SW480 (cell line): Measurements from ENCODE around the gene NDST4.

Source experiments
- DNase-seq: peaks from one replicate; pipeline ENCODE4 v3.0.0-alpha.2; 2016; ENCODE audit warnings: low spot score

NDST4 gene

GRCh38 chr4:114905017-114905416, 208.4 kb downstream of the NDST4 start:
- no peak for DNase-seq

- DNase-seq: no peak
Measured at GRCh38 chr4:114900934-114901333, 212.5 kb downstream of the NDST4 start.

- DNase-seq: no peak
Measured at GRCh38 chr4:114890773-114891172, 222.6 kb downstream of the NDST4 start.

- DNase-seq: no peak
Measured at GRCh38 chr4:114886761-114887160, 226.7 kb downstream of the NDST4 start.

DNA sequence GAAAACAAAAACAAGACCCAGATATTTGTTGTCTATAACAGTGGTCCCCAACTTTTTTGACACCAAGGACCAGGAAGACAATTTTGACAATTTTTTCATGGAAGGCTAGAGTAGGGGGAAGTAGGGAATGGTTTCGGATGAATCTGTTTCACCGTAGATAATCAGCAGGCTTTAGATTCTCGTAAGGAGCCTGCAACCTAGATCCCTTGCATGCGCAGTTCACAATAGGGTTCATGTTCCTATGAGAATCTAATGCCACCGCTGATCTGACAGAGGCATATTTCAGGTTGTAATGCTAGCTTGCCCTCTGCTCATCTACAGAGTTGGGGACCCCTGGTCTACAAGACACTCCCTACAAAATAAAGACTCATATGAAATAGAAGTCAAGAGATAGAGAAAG, 229.8 kb downstream of the NDST4 start:
- DNase-seq: no peak

DNA sequence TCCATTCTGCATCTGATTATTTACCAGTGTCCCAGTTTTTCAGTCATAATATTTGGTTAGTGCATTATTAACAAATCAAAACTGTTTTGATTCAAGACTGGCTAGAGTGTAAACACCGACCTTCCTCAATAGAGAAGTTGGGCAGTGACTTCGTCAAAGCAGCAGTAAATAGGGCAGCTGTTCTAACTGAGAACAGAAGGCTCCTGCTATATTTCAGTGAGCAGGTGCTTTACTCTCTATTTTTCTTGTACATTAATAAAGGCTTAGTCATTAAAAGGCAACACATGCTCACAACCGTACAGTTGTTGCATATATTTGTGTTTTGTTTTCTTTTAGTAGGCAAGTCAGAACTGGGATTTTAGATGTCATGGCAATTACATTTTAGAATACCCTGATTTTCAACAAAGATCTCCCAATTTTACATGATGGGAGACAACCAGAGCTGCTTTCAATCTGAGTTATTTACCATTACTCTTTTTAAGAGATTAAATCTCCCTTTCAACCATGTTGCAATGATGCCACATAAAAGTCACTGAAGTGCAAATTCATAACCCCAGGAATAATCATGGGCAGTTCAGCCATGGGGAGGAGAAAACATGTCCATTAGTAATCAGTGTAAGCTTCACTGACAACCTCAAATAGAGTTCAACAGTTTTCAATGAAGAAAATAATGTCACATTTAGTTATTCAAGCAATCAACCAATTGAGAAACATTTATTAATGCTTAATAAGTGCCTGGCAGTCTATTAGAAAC, 233.3 kb downstream of the NDST4 start:
- no peak for DNase-seq

GRCh38 chr4:114875630-114876029, 237.8 kb downstream of the NDST4 start:
- no peak for DNase-seq

DNA sequence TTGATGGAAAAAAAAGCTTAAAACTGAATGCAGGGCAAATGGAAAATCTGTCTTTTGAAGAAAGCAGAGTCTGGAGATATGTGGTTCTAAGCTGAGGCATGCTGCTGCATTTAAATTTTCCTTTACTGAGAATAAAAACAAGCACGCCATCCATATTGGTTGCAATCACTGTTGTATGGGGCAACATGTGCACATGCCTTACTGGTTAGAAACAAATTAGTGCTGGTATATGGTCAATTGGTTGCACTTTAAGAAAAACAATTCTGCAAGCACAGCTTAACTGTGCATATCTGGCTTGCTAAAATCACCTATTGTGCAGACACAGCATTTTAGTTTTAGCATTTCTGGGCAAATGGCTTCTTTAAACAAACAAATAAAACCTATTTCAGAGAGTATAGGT, 239.1 kb downstream of the NDST4 start:
- DNase-seq: no peak

DNA sequence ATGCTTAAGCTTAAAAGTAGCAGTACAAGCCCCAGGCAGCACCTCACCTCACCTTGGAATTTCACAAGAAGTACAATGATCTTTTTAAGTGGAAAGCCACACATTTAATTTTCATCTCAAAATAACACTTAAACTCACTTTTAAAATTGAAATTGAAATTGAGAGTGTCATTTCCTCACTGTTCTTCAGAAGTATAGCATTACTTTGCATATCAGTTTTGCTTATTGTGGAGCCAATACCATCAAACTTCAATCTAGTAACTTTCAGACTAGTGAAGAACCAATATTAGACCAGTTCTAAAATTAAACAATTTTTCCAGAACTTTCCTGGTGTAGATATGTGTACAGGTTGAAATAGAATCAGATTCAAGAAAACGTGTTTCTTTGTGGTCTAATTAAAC, 242.4 kb downstream of the NDST4 start:
- DNase-seq: no peak

DNA sequence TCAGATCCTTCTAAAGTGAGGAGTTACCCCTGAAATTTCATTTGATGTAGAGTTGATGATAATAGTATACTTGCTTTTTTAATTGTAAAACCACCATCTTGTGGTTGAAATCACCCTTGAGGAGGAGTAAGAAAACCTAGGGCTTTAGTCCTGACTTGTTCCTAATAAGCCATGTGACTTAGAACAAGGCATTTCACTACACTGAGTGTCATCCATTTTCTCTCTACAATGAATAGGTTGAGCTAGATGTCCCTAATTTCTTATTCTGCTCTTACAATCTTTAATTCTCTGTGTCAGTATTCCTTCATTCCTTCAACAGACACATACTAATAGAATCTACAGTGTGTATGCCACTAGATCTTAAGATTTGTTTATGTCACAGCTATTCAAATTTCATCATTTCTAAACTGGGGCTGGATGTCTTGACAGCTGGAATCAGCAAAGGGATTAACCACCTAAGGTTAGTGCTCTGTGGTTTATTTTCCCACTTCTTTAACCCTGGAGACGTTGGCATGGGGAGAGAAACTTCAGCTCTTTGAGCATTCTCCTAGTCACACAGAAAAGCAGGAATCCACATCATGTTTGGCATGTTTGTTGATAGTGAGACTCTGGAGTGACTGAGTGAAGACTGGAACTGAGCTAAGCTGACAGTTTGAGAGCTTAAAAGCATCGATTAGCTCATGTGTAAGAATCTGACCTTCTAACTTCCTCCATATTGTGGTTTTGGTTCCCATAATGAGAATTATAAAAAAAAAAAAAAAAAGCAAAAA, 246.3 kb downstream of the NDST4 start:
- no peak for DNase-seq

DNA sequence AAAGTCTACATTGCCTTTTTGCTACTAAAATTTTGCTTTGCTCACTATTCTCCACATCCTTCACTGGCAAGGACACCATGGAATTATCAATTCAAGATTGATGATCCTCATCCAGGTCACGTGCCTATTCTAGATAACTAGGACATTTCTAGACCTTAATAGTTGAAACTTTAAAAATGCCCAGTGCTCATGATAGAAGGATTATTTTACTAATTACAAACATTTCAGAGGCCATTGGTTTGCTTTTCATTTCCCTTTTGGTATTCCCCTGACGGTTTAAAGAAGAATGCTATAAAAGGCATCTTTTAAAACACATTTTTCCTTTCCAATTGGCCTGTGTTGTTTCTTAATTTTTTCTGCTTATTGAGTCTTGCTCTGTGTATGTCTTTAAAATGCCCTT, 249.4 kb downstream of the NDST4 start:
- DNase-seq: no peak

- DNase-seq: no peak
Measured at GRCh38 chr4:114860786-114861185, 252.6 kb downstream of the NDST4 start.

DNA sequence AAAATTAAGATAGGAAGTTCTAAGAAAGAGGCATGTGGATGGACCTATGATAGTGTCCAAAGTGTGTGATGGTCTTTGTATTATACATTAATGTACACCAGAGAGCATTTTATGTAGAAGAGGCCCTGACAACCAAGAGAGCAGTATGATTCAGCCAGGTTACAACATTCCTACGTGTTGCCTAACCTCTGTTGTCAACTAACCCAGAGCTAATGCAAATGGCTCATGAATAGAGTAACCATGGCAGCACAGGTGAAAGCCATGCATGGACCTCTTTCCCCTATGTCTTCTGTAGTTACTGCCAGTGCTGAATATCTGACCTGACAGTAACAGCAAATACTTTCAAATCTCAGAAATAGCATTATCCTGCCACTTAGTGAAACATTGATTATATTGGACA, 255.6 kb downstream of the NDST4 start:
- DNase-seq: no peak

DNA sequence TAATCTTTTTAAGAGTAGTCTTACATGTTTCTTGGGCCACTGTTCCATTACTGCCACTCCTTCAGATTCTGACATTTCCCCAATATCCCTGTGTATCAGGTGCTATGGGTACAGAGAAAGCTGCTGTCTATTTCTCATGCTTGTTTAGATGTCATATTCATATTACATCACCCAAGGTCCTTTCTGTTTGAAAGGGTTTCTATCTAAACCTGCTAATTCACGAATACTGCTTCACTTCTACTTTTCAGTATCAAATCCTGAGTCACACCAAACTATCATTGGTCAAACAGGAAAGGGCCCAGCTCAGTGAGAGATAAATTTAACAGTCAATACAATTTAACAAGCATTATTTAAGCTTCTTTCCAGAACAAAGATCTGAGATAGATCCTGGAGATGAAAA, 273.4 kb downstream of the NDST4 start:
- DNase-seq: no peak

DNA sequence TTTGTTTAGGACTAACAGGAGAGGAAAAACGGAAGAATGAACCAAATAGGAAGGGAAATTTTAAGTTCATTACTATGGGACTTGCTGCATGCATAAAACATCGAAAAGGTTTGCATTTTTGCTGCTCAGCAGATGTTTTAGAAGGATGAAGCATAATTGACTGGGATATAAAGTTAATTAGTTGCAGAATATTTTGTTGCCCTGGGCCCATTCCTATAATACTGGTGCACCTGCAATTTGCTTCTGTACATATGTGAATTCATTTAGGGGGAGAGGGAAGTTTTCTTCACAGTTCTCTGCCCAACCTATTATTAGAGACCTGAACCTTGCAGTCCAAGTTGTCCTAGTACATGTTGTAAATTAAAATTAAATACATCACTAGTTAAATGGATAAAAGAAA, 282.8 kb downstream of the NDST4 start:
- DNase-seq: no peak

DNA sequence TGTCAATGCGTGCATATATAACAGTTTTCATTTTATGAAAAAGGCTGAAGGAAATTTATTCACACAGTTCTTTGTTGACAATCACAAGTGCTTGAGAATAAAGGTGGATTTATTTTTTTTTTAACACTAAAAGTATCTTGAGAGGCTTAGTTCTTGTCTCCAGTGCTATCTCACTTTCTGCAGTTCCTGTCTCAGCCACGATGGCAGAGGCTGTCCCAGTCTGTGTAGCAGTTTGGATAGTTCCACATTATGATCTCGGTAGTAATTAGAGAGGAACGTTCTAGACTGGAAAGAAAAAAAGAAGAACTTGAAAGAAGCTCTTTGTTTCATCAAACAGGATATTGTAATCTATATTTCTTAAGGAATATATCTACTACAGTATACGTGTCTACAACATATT, 285.8 kb downstream of the NDST4 start:
- no peak for DNase-seq

DNA sequence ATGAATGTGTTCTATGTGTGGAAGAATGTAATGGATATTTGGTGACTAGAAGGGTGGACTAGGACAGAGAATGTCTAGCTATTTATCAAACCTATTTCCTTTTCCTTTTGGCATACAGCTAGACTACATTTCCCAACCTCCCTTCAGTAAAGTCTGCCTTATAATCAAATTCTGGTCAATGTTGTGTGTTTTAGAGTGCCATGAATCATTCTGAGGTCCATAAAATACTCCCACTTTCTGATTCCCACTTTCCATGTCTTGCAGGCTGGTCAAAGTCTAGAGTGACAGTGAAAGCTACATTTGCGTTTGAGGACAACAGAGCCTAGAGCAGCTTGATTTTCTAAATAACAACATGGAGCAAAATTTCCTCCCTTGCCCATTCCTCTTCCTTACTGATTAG, 297.7 kb downstream of the NDST4 start:
- DNase-seq: no peak

DNA sequence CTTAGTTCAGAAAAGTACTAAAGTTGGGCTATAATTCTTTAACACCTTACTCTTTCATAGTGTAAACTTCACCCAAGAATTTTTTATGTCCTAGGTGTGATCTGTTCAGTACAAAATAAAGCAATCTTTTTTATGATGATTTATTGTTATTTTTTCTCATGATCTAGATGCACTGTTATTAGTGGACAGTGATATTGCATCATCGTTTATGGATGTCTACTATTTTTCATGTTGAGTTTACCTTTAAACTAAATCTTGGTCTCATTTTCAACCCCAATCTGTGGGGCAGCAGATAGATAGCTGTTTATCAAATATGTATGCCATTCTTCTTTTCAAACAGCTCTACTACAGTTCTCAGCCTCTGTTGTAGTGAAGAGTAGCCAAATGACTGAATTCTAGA, 299.5 kb downstream of the NDST4 start:
- no peak for DNase-seq

- DNase-seq: no peak
Measured at GRCh38 chr4:114811564-114812301, 301.7 kb downstream of the NDST4 start.

DNA sequence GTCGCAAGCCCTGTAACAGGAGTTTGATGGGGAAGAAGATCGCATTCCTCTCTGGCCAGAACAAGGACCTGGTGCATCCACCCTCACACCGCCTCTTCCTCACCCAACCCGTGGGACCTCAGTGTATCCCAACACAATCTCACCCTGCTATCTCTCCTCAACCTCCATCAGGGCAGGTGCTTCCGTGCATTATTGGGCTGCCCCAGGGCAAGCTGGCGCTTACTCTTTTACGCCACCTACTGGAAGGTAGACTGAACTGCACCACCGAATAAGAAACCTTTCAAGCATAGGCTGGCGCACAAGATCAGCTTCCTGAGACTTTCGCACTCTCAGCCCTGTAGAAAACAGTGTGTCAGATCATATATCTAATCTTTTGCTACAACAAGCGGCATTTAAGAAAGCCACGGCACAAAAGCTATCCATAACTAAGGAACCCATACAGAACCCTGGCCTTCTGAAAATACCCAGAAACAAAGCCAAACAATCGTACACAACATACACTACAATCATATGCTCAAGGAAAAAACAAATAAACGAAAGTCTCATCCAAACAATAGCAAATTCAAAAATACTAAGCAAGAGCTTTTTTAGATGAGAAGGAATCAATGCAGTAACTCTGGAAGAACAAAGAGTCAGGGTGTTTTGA, 305.5 kb downstream of the NDST4 start:
- peak; percentile 2 for DNase-seq

DNA sequence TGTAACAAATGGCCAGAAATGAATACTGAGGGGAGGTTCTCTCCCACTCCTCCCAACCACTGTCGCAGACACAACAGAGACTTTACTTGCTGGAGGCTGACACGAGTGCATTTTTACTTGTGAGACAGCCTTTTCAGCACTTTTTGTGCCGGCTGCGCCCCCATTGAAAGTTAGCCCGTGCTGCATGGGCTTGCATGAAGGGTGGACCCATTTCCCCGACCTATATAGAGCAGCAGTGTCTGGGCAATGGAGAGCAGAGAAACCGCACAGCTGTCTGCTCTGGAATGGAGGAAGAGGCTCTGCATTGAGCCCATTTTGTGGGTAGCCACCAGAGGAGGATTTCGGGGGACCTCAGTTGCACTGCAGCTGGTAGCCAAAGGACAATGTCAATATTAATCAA, 306.1 kb downstream of the NDST4 start:
- no peak for DNase-seq

DNA sequence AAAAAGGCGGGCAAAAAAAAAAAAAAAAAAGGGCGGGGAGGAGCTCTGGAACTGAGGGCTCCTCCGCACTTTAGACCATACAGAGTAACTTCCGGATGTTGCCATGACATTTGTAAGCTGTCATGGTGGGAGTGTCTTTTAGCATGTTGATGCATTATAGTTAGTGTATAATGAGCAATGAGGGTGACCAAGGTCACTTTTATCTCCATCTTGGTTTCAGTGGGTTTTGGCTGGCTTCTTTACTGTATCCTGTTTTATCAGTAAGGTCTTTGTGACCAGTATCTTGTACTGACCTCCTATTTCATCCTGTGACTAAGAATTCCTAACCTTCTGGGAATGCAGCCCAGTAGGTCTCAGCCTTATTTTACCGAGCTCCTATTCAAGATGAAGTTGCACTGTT, 321.4 kb downstream of the NDST4 start:
- no peak for DNase-seq

DNA sequence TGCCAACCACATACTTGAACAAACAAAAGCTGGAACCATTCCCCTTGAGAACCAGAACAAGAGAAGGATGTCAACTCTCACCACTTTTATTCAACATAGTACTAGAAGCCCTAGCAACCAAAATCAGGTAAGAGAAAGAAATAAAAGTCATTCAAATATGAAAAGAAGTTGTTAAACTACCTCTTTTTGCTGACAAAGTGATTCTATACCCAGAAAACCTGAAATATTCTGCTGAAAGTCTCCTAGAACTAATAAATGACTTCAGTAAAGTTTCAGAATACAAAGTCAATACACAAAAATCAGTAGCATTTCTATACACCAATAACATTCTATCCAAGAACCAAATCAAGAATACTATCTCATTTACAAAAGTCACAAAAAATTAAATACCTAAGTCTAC, 327.9 kb downstream of the NDST4 start:
- no peak for DNase-seq
